ENCODE results near the gene RERE.

Gene RERE

GRCh38 chr1:8441426-8441825 is 376.0 kb downstream of the RERE start:
- DNase-seq = no peak

- peak; percentile 86 to 93 (median 90) for DNase-seq
These were observed 378.3 kb downstream of the RERE start for GRCh38 chr1:8439015-8439702.

- DNase-seq = no peak
These were observed 379.0 kb downstream of the RERE start for GRCh38 chr1:8438489-8438888.

- DNase-seq = no peak
These were observed 380.1 kb downstream of the RERE start for GRCh38 chr1:8437347-8437746.

GRCh38 chr1:8435569-8436071 is 381.8 kb downstream of the RERE start:
- no peak for DNase-seq

GRCh38 chr1:8434101-8434500 is 383.3 kb downstream of the RERE start:
- DNase-seq = no peak

GRCh38 chr1:8431784-8432183 is 385.7 kb downstream of the RERE start:
- DNase-seq = no peak

GRCh38 chr1:8431019-8431418 is 386.4 kb downstream of the RERE start:
- peak in 2 of 4 experiments; percentile 24 to 28 for DNase-seq

- DNase-seq = no peak
These were observed 387.0 kb downstream of the RERE start for GRCh38 chr1:8430476-8430875.

GRCh38 chr1:8429549-8430110 is 387.8 kb downstream of the RERE start:
- peak; percentile 16 to 53 (median 36) for DNase-seq

- no peak for DNase-seq
These were observed 389.0 kb downstream of the RERE start for GRCh38 chr1:8428441-8428840.

- peak; percentile 58 to 73 (median 72) for DNase-seq
These were observed 389.5 kb downstream of the RERE start for GRCh38 chr1:8427986-8428385.

- peak; percentile 67 to 88 (median 81) for DNase-seq
These were observed 389.9 kb downstream of the RERE start for GRCh38 chr1:8427493-8427892.

GRCh38 chr1:8426996-8427395 is 390.4 kb downstream of the RERE start:
- no peak for DNase-seq

GRCh38 chr1:8425781-8426161 is 391.7 kb downstream of the RERE start:
- no peak for DNase-seq

- no peak for DNase-seq
These were observed 392.2 kb downstream of the RERE start for GRCh38 chr1:8425150-8425780.

GRCh38 chr1:8424539-8425116 is 392.8 kb downstream of the RERE start:
- DNase-seq = peak; percentile 51 to 82 (median 70)

- DNase-seq = peak; percentile 27 to 68 (median 55)
These were observed 393.5 kb downstream of the RERE start for GRCh38 chr1:8423692-8424538.

GRCh38 chr1:8423269-8423691 is 394.2 kb downstream of the RERE start:
- DNase-seq = peak in 2 of 4 experiments; percentile 37 to 49

GRCh38 chr1:8422510-8423268 is 394.8 kb downstream of the RERE start:
- peak; percentile 28 to 72 (median 54) for DNase-seq

GRCh38 chr1:8421721-8422120 is 395.7 kb downstream of the RERE start:
- no peak for DNase-seq

GRCh38 chr1:8420318-8420717 is 397.1 kb downstream of the RERE start:
- no peak for DNase-seq
